GM18861 (cell line): ENCODE data around the gene RAP2A.

Experiments
- ATAC-seq: cut with Tn5 transposase; IDR thresholded peaks from one replicate; pipeline ENCODE4 v1.9.1; 2021; ENCODE audit not compliant: unreplicated experiment

The RAP2A gene

DNA sequence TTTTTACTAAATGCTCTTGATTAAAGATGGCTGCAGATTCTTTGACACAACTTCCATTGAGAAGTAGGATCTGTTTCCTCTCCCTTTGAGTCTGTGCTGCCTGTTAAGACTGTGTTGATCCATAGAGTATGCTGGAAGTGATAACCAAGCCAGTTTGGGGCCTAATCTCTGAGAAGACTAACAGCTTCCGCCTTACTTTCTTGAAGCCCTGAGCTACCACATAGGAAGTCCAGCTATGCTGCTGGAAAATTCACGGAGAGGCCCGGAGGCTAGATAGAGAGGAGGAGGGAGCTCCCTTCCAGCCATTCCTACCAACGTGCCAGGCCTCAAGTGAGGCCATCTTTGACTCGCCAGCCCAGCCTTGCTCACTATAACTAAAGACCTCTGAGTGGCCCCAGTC, 12.5 kb downstream of the RAP2A start:
- ATAC-seq, result no peak

DNA sequence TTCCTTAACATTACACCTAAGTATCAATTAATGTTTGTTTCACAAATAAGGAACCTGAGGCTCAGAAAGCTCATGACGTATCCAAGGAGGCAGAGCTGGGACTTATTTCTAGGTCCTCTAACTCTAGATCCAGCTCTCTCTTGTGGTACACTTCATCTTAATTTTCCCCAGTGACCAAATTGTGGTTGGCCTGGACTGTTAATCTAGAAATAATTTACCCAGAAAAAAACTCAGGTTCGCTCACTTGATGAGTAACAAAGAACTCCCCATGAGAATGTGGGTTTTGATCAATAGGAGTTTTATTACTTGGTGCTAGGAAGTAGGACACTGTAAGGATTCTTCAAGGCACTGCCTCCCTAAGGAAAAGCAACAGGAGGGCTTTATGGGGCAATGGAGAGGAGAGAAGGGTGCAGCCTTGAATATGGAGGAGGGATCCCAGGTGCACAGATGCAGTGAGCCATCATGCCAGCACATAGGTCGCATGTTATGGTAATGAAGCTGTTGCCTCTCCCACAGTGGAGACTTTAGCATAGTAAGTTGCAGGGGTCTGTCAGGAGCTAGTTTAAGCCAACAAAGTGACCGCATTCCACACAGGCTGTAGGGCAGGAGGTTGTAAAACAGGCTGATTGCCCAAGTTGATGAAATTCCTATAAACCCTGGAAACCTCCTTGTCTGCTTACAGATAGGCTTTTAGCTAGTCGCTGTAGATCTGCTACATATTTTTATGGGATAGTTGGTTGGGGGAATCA, 14.7 kb downstream of the RAP2A start:
- peak; percentile 79 for ATAC-seq

DNA sequence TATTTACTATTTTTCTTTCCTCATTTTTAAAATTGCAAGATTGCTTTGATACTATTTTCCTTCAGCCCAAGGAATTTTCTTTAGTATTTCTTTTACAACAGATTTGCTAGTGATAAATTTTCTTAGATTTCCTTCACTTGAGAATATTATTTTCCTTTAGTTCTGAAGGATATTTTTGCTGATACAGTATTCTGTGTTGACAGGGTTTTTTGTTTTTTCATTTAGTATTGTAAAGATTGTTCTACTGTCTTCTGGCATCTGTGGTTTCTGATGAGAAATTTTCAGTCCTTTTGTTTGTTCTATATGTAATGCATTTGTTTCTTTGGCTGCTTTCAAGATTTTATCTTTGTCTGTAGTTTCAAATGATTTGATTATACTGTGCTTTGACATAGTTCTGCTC, 20.7 kb downstream of the RAP2A start:
- ATAC-seq, result no peak

DNA sequence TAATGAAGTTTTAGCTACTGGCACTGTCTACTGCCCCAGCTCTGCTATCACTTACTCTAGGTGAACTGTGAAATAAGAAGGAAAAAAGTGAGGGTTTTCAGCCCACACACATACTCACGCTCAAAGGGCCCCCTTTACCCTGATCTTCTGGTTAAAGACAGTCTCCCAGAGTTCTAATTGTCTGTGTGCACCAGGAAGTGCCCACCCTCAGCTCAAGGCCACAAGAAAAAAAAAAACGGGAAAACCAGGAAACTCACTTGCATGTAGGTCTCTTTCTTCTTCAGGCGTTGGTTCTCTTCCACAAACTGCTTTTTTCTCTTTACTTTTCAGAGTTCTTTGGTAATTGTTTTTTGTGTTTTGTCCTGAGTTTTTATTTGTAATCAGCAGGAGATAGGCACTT, 22.1 kb downstream of the RAP2A start:
- ATAC-seq, result no peak

DNA sequence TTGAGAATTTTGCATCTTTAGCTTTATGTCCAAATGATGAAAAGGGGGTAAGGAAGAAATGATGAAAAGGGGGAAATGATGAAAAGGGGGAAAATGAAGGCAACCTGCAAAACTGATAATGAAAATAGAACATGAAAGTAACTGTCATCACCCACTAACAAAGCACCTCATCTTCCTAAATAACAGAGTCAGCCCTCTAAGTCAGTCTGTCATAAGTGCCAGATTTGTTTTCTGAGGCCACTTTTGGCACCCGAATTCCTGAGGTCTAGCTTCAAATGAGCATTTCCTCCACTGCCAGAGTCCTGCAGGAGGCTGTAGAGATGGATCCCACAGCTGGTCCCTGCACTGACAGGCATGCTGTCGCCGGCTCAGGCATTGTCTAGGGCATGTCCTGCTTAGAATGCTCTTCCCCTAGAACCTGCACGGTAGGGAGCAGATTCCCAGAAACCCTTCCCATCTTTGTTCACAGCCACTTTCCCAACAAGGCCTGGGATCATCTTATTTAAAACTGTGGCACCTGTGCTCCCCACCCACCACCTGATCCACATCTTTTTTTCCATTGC, 25.3 kb downstream of the RAP2A start:
- ATAC-seq, result no peak

DNA sequence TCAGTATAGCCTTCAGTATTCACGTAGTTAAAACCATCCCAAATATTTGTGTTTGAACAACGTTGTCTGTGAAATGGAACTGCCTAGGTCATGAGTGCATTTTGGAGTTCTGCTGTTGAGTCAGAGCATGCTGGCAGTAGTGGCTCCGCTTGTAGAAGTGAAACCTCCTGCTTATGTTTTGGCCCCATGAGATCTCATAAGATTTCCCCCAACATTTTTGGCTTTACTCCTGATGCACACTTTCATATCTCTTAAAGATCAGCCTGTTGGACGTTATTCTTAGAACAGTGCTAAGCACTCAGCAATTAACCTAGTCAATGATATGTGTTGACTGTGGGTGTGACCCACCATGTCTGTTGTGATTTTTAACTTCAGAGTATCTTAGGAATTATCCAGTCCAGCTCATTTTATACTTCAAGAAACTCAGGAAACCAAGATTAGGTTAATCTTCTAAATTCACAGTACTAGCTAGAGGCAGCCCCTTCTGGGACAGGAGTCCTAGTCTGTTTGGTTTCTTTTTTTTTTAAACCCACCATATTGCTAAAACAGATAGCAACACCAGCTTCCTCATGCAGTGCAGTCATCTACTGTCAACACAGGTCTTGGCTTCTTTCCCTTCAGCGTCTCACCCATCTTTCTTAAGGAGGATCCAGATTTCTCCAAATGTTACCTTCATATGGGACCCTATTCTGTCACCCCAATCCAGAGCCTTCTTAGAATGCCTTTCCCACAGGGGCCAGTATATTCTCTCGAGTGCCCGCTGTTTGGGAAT, 26.2 kb downstream of the RAP2A start:
- ATAC-seq, result peak; percentile 90

DNA sequence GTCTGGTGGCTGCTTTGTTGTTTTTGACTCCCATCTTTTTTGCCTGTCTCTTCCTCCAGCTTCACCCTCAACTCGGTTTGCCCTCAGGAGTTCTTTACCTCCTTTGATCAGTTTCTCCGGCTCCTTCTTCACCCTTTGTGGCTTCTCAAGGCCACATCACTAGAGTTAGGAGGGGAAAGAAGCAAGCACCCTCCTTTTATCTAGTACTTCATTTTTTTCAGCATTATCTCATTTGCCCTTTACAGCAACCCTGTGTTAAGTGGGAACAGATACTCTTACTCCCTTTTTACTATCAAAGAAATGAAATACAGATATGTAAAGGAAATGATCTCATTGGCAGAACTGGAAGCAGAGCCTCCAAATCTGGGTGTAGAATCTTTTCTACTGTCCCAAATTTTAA, 26.9 kb downstream of the RAP2A start:
- ATAC-seq, result no peak

DNA sequence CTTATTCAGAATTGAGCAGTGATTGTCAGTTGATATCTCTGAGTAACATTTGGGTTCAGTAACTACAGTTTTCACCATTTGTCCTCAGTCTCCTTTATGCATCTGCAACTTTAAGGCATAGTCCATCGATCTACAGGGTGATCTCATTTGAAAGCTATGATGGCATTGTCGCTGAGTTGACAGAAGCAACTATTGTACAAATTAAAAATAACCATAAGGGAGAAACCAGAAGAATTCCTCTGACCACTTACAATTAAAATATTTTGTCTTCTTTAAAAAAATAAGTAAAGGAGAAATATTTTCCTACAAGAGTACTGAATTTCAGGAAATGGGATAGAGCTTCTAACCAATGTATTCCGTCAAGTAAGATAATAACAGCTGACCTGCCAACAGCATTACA, 30.6 kb downstream of the RAP2A start:
- no peak for ATAC-seq

DNA sequence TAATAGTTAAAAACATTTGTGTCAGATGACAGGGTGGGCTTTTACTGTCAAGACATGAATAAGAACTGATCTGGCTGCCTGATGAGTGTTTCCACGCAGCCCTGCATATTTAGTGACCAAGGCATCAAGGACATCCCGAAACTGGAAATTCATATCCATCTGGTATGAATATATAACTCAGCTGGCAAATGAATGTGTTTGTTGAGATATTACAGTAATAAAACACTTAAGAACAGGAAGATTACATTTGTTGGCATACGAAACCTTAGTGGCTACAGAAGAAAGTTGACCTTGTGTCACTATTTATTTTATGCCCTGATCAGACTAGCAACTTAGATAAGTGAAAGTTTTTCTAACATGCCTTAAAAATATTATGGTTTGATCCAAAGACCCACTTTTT, 32.8 kb downstream of the RAP2A start:
- no peak for ATAC-seq

DNA sequence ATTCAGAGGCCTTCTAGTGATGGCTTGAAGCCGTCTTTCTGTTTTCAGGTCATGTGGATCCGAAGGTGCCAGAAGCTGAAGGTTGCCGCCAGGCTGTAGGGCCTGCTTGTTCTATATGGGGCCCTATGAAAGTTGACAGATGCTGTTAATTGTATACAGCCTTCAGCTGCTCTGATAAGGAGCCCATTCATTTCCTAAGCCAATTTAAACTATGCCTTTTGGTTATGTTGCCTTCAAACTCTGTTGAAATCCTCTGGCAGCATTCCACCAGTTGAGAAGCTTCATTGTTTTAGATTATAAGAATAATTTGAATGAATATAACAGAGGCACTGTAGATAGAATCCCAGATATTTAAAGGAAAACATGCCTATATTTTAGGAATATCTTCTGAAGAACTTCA, 34.4 kb downstream of the RAP2A start:
- no peak for ATAC-seq

DNA sequence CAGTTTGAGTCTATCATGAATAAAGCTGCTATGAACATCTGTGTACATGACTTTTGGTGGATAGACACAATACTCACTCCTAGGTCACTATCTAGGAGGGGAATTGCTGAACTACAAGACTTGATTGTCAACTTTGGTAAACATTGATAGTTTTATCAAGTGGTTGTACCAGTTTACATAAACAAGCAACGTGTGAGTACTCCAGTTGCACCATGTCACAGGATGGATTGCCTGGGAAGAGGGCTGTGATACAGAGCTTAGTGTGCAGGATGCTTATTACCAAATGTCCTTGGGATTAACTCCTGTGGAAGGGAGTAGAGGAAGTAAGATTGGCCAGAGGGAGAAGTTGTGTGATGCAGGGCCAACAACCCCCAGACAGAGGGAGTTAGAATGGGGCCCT, 37.7 kb downstream of the RAP2A start:
- ATAC-seq, result no peak

DNA sequence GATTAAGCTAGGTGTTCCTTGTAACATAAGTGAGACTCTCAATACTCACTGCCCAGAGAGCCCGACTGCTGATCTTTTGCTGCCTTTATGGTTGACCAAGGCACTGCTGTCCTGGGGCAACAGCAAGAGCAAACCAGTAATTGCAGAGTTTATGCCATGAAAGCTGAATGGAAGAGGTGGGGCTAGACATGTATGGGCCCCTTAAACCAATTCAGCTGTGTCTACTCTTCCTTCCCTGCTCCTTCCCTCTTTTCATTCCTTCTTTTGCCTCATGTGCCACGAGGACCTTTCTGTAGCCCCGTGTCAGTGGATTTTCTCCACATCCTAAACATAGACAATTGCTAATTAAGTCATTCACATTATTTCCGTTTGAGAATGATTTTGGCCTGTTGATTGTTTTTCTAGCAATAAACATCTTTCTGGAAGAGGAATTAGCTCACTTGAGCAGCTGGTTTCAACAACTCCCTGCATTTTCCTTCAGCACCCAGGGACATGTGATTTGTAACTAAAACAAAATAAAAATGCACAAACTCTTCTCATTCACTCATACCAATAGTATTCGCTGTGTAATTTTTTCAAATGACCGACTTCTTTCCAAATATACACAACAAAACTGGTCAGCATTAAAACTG, 40.5 kb downstream of the RAP2A start:
- no peak for ATAC-seq

DNA sequence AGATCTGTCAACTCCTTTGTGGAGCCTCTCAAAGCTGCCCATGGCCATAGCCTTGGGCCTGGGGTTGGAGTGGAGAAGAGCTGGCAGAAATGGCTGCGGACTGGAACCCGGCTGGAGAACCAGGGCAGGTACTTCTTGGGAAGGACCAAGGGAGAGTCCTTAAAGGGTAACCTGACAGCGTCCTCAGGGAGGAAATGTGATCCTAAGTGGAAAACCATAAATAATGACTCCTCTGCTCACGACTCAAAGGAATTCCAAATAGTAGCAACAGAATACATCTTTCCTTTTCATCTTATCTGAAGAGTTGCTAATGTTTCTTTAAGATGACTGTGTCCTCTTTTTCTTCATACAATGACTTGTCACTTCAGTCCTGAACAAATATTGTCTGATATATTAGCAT, 41.0 kb downstream of the RAP2A start:
- ATAC-seq, result no peak

DNA sequence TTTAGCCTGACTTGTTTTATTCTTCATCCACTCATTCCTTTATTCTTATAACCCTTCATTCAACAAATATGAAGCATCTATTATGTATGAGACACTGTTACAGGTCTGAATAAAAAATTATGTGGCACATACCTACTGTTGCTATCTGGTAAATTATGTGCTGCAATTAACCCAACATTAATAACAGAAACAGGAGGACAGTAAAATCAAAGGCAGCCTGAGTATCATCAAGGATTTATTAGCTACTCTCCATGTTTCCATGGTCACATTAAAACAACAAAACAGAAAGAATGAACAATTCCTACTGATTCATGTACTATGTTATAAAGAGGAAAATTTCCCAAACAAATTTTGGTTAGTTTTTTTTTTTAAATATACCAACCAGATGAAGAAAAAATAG, 43.9 kb downstream of the RAP2A start:
- ATAC-seq, result no peak

DNA sequence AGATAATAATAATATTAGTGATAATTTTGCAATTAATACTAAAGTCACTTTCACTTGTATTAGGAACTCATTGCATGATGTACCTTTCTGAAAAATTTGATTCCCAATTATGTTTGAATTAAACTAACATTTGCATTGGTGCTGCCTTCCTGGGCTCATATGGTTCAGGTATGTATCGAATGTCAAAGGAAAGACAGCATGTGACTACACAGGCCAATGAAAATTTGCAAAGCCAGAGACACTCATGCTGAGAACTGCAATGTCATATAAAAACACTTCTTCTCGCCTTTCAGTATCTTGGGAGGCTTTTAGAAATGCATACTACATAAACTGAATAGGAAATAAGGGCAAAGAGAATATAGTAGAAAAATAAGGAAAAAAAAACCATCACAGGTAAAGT, 44.3 kb downstream of the RAP2A start:
- no peak for ATAC-seq

DNA sequence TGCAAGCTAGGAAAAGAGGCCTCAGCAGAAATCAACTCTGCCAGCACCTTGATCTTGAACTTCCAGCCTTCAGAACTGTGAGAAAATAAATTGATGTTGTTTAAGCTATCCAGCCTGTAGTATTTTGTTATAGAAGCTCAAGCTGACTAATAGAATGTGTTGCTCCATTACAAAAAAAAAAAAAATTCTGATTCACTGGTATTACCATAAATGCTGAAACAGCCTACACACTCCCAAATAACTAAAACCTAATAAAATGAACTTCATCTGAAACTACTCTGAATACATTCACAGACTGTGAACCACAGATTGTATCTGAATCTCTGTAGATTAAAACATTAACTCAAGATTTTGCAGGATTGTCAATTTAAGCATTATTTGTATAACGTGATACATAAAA, 49.5 kb downstream of the RAP2A start:
- ATAC-seq, result no peak

DNA sequence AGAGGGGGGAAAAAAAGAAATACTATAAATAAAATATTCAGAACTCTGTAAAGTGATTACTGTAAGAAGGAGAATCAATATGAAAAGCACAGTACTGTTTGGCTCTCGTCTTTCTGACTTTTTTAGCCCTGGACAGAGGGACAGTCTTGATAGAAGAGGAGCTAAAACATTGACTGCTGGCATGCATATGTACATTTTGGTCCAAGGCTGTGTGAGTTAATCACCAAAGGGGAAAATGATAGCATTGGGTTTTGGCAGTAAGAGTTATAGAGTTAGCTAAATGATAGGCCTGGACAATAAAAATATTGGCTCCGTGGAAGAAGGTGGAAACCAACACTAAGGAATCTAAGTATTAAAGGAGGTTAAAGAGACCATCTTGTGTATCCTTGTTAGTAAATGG, 50.3 kb downstream of the RAP2A start:
- ATAC-seq, result no peak

DNA sequence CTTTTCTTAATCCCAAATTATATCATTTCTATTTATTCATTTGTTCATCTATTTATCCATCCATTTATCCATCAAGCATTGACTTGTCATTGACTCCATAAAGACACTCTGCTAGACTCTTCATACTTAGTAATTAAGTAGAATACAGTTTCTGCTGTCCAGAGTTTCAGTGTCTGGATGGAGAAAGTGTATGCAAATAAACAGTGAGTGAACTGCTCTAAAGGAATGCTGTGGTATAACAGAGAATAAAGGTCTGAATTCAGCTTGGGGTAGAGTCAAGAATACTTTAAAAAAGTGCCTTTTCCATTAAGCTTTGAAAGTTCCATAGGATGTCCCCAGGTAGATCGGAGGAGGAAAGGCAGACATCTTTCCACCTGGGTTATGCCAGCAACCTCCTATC, 51.4 kb downstream of the RAP2A start:
- ATAC-seq, result no peak

DNA sequence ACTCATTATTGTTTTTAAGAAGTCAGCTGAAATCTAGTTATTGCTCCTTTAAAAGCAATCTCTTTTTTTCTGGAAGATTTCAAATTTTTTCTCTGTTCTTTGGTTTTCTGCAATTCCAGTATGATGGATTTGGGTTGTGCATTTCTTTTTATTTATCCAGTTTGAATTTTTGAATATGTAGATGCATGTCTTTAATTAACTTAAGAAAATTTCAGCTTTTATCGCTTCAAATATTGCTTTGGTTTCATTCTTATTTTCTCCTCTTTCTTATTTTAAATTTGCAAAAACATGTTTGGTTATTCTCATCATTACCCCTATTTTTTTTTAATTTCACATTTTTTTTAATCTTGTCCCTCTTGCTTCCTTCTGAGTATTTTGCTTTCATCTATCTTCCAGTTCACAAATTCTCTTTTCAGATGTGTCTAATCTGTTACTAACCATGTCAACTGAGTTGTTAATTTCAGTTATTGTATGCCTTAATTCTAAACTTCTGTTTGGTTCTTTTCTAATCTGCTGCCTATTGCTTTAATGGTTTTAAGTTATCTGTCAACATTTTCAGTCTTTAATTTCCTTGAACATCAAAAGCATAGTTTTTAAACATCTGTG, 56.8 kb downstream of the RAP2A start:
- ATAC-seq, result no peak

DNA sequence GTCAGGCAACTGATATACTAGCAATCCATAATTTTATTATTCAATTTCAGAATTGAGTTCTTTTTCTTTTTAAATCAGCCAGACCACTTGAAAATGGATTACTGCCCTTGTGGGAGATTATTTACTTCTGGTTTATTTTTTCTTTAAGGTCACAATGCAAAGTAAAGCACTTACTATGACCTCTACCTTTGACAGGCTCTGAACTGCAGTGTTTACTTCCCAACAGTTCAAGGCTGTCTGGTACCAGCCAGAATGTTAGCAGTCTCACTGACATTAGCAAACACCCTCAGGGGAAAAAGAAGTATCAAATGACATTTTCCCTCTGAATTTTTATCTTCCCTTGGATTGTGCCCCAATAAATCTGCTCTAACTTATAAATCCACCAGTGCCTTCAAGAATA, 57.5 kb downstream of the RAP2A start:
- ATAC-seq, result no peak

DNA sequence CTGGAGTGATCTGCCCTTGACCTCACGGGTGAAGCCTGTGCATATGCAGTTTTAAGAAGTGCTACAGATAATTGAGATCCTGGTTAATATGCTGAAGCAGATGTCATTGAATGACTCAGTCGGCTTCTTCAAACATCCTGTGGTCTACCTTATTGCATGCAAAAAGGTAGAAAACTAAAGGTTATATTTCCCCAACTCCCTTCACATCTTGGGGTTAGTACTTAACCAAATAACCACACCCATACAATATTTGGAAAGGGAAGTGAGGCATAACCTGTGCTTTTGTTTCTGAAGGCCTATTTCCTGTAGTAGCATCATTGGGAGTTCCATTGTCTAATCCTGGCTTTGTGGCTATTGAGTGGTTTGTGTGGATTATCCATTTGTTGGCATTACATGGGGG, 58.3 kb downstream of the RAP2A start:
- no peak for ATAC-seq
